Upper lobe of left lung (tissue), 6 donors: ENCODE measurements around the gene KAZN. TPM values are rescaled to one million over a fixed set of nuclear protein-coding genes. Genes with fewer than 3 reads are reported as not detected.

Experiments used
- ATAC-seq, 2 donors: fragments of 200-7000 bp; cut with Tn5 transposase; one replicate each; pipeline ENCODE4 v1.9.1; 2022; ENCODE audit warnings: mild to moderate bottlenecking in 2 of 2, moderate library complexity in 2 of 2; ENCODE audit not compliant: low FRiP score in 2 of 2
- DNase-seq, 2 donors: peaks; one replicate each; pipeline ENCODE4 v3.0.0-alpha.2; 2019 to 2020
- H3K27ac ChIP-seq, 4 donors: fragments of 200-600 bp; sonication (generic); one replicate each; pipeline ENCODE4 v1.5.1; 2016 to 2019
- H3K27me3 ChIP-seq, 4 donors: fragments of 200-600 bp; sonication (generic); one replicate each; pipeline ENCODE4 v1.5.1; 2017 to 2019
- H3K36me3 ChIP-seq, 4 donors: fragments of 200-600 bp; sonication (generic); one replicate each; pipeline ENCODE4 v1.5.1; 2016 to 2019
- H3K4me1 ChIP-seq, 4 donors: fragments of 200-600 bp; sonication (generic); one replicate each; pipeline ENCODE4 v1.5.1; 2018 to 2019
- H3K4me3 ChIP-seq, 4 donors: fragments of 200-600 bp; sonication (generic); one replicate each; pipeline ENCODE4 v1.5.1; 2017 to 2019; ENCODE audit warnings: mild to moderate bottlenecking in 2 of 4, moderate library complexity in 1 of 4
- H3K9me3 ChIP-seq, 4 donors: fragments of 200-600 bp; sonication (generic); one replicate each; pipeline ENCODE4 v1.5.1; 2018 to 2019
- EP300 ChIP-seq, 4 donors: sonication (generic); formaldehyde crosslinking; IDR thresholded peaks; one replicate each; pipeline ENCODE4 v1.5.1; 2017; ENCODE audit warnings: antibody characterized with exemption in 4 of 4, control low read depth in 2 of 4
- POLR2A ChIP-seq, 4 donors: fragments of 450-650 bp; IDR thresholded peaks; one replicate each; pipeline ENCODE4 v1.5.1; 2016 to 2017; ENCODE audit warnings: antibody characterized with exemption in 4 of 4, mild to moderate bottlenecking in 2 of 4
- POLR2AphosphoS5 ChIP-seq, 2 donors: sonication (generic); formaldehyde crosslinking; IDR thresholded peaks; one replicate each; pipeline ENCODE4 v1.5.1; 2017; ENCODE audit warnings: antibody characterized with exemption in 2 of 2
- WGBS, 2 donors: methylation state at CpG; one replicate each; pipeline ENCODE4 v1.1.5; 2017 to 2018; 5-methylcytosine and 5-hydroxymethylcytosine counted together
- total RNA-seq, 6 donors: library from RNA; depleted of rRNA in 4 of 6; stranded (reverse); fragments of >200 nt in 4 of 6; gene quantifications; one replicate each; pipeline versions ENCODE4 v1.1.0 to v1.2.1, GENCODE V29; 2016 to 2021
- TF ChIP-seq, protein P1 (sequence below), 6 experiments: fragments of 450-650 bp in 4 of 6; fragments of 200-600 bp in 2 of 6; sonication (generic) in 2 of 6; IDR thresholded peaks; one replicate each; pipeline ENCODE4 v1.5.1; 2016 to 2019; ENCODE audit warnings: antibody characterized with exemption in 6 of 6
- donor health status: DM: no; HTN: no; CAD: no; lungs with moderate emphysema.
- donor health status: DM: no; HTN: yes; CAD: no; lungs with severe emphysema.

Gene KAZN
- total RNA-seq, 6 donors from 2014 or later: 11.5 to 30.0 (median 17.6) TPM

DNA sequence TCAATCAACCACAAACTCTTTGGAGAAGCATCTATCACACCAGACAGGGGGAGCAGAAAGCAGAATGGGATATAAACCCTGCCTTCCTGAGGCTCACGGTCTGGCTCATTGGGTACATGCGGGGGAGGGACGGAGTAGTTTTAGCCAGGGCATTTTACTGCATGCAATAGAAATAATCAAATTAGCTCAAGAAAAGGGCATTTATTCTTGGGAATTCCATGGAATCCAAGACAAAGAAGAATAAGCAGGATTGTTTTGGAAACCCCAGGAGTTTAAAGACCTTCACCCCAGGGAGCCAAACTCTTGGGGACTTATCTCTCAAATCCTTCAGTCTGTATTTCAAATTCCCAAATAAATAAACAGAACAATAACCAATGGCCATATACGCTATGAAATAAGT, 5.2 kb upstream of the KAZN start:
- ATAC-seq (no peak), DNase-seq (no peak)
- Histone ChIP-seq H3K36me3 (no peaks in the 10 kb centered on the region), H3K4me1 (peaks cover 0 to 7% (median 3%) of the 10 kb centered on the region in 4 donors), H3K4me3 (no peak overlapping the region), H3K27me3 (peaks cover 0 to 5% (median 2%) of the 10 kb centered on the region in 4 donors), H3K9me3 (no peaks in the 10 kb centered on the region), H3K27ac (no peak overlapping the region)
- 68 to 80% methylated on average over 4 of the region's 4 CpGs for WGBS, 2 donors
- no peak for TF ChIP-seq POLR2A (IDR thresholded peaks at IDR 0.05)
- TF ChIP-seq, protein P1, sequence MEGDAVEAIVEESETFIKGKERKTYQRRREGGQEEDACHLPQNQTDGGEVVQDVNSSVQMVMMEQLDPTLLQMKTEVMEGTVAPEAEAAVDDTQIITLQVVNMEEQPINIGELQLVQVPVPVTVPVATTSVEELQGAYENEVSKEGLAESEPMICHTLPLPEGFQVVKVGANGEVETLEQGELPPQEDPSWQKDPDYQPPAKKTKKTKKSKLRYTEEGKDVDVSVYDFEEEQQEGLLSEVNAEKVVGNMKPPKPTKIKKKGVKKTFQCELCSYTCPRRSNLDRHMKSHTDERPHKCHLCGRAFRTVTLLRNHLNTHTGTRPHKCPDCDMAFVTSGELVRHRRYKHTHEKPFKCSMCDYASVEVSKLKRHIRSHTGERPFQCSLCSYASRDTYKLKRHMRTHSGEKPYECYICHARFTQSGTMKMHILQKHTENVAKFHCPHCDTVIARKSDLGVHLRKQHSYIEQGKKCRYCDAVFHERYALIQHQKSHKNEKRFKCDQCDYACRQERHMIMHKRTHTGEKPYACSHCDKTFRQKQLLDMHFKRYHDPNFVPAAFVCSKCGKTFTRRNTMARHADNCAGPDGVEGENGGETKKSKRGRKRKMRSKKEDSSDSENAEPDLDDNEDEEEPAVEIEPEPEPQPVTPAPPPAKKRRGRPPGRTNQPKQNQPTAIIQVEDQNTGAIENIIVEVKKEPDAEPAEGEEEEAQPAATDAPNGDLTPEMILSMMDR (IDR thresholded peaks at IDR 0.05): no peak
- TF ChIP-seq POLR2AphosphoS5 (IDR thresholded peaks at IDR 0.05): no peak
- no peak for TF ChIP-seq EP300 (IDR thresholded peaks at IDR 0.05)

GRCh38 chr1:14594045-14594444, 4.4 kb upstream of the KAZN start:
- peaks cover 0 to 14% (median 7%) of the 10 kb centered on the region in 4 donors for H3K4me1 ChIP-seq
- WGBS, 2 donors: 79 to 87% methylated on average over 5 of the region's 5 CpGs
- no peaks in the 10 kb centered on the region for H3K9me3 ChIP-seq
- no peak for TF ChIP-seq EP300 (IDR thresholded peaks at IDR 0.05)
- no peak for TF ChIP-seq POLR2AphosphoS5 (IDR thresholded peaks at IDR 0.05)
- TF ChIP-seq POLR2A (IDR thresholded peaks at IDR 0.05): no peak
- TF ChIP-seq, protein P1 (IDR thresholded peaks at IDR 0.05): no peak
- no peak overlapping the region for H3K4me3 ChIP-seq
- no peak overlapping the region for H3K27ac ChIP-seq
- peaks cover 0 to 12% (median 8%) of the 10 kb centered on the region in 4 donors for H3K27me3 ChIP-seq
- ATAC-seq (no peak), DNase-seq (no peak)
- no peaks in the 10 kb centered on the region for H3K36me3 ChIP-seq

DNA sequence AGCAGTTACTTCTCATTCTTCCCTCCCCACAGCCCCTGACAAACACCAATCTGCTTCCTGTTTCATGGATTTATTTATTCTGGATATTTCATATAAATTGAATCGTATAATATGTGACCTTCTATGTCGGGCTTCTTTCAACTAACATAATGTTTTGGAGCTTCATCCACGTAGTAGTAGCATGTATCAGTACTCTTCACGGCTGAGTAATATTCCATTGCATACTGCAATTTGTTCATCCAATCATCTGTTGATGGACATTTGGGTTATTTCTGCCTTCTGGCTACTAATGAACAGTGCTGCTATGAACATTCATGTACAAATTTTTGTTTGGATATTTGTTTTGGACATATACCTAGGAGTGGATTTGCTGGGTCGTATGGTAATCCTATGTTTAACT, 1.9 kb upstream of the KAZN start:
- H3K4me1 ChIP-seq: peaks cover 0 to 19% (median 10%) of the 10 kb centered on the region in 4 donors
- no peak for TF ChIP-seq POLR2A (IDR thresholded peaks at IDR 0.05)
- TF ChIP-seq, protein P1 (IDR thresholded peaks at IDR 0.05): no peak
- no peak for TF ChIP-seq POLR2AphosphoS5 (IDR thresholded peaks at IDR 0.05)
- no peak for TF ChIP-seq EP300 (IDR thresholded peaks at IDR 0.05)
- peaks cover 0 to 23% (median 12%) of the 10 kb centered on the region in 4 donors for H3K27me3 ChIP-seq
- H3K9me3 ChIP-seq: no peaks in the 10 kb centered on the region
- no peak overlapping the region for H3K4me3 ChIP-seq
- H3K27ac ChIP-seq: no peak overlapping the region
- no peaks in the 10 kb centered on the region for H3K36me3 ChIP-seq
- WGBS, 2 donors: 80 to 90% methylated on average over 5 of the region's 5 CpGs
- DNase-seq (no peak), ATAC-seq (no peak)

DNA sequence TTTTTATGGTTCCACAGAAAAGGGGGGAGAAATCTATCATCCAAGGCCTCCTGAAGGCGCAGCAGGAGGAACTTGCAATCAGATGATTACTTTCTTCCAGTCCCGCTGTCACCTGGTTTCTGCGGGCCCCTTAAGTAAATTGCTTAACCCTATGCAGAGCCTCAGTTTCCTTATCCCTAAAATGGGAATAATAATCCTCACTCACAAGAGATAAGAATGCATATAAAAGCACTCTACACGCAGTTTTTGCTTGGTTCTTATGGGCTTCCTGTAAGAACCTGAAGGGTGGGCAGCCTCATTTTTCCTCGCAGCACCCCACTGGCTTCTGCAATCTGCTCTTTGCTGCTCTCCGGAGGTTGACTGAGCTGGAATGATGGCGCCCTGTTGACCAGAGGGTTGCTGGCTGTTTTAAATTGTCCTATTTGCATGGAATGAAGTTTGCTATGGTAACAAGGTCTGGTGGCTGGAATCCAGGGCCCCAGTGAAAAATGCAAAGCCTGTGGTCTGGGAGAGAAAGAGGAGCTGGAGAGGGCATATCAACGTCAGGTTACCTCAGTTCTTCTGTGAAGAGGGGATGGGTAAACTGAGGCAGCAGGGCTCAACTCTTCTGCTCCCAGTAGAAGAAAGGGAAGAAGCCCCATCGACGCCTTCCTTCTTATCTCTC, 1.0 kb upstream of the KAZN start:
- WGBS, 2 donors: 42 to 45% methylated on average over 10 of the region's 10 CpGs
- Histone ChIP-seq H3K4me1 (peaks cover 0 to 19% (median 12%) of the 10 kb centered on the region in 4 donors), H3K27ac (no peak overlapping the region), H3K4me3 (peak overlapping the region in 1 of 4 donors; percentile 61), H3K27me3 (peaks cover 0 to 23% (median 12%) of the 10 kb centered on the region in 4 donors), H3K36me3 (no peaks in the 10 kb centered on the region), H3K9me3 (no peaks in the 10 kb centered on the region)
- DNase-seq: no peak
- ATAC-seq: no peak
- TF ChIP-seq POLR2AphosphoS5 (IDR thresholded peaks at IDR 0.05) (no peak), EP300 (IDR thresholded peaks at IDR 0.05) (no peak), POLR2A (IDR thresholded peaks at IDR 0.05) (no peak)
- TF ChIP-seq, protein P1 (IDR thresholded peaks at IDR 0.05): no peak
